Stimulated activated CD4-positive, alpha-beta T cell treated with anti-CD3 and anti-CD28 coated beads, Interleukin-4, amount 100 ng/mL, for 24 hours (primary cell): ENCODE results near the gene TNFSF9.
"Not testable (repeated sequence)": the region's sequence is repeated elsewhere in the genome, so short reads cannot be mapped to it uniquely, and the experiment has no call there.

ENCODE experiments used
- DNase-seq: peaks from one replicate; pipeline ENCODE4 v3.0.0-alpha.2; 2020

TNFSF9 gene

DNA sequence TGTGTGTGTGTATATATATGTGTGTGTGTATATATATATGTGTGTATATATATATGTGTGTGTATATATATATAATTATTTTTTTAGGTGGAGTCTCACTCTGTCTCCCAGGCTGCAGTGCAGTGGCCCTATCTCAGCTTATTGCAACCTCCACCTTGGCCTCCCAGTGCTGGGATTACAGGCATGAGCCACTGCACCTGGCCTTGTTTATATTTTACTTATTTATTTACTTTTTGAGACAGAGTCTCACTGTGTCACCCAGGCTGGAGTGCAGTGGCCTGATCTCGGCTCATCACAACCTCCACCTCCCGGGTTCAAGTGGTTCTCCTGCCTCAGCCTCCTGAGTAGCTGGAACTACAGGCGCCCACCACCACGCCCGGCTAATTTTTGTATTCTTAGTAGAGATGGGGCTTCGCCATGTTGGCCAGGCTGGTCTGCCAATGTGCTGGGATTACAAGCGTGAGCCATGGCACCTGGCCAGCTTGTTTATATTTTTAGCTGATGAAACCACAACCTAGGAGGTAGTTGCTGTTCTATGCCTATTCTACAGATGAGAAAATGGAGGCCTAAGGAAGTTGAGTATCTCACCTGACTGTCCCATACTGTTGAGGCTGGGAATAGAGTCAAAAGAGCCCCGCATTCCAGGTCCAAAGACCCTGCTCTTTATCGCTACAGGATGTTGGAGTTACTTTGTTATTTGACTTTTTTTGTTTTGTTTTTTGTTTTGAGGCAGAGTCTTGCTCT lies 22.6 kb upstream of the TNFSF9 start:
- DNase-seq: not testable (repeated sequence)

DNA sequence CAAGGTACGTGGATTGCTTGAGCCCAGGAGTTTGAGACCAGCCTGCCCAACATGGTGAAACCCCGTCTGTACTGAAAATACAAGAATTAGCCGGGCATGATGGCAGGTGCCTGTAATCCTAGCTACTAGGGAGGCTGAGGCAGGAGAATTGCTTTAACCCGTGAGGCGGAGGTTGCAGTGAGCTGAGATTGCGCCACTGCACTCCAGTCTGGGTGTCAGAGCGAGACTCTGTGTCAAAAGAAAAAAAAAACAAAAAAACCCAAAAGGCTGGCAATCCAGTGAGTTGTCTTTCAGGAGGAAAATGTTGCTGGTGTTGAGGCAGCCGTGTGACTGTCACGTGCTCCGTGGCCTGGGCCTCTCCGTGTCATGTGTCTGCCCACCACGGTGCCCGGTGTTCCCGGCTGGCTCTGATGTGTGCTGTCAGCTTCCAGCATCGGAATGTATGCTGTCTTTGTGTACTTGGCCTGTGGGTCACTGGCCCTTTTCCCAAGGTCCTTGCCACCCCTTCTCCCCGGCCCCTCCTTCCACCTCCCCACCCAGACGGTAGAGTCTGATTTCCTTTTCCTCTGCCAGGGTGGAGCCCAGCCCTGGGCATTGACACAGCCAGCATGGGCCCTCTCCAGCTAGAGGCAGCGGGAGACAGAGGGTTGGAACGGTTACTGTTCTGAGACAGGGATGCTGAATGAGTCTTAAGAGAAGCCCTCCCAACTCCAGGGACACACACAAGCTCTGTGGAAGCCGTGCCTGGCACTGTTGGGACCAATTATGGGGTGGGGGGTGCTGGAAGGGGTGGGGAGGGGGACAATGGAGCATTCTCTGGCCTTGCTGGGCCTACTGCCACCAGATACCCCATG lies 21.5 kb upstream of the TNFSF9 start:
- no peak for DNase-seq

- no peak for DNase-seq
These were observed 20.2 kb upstream of the TNFSF9 start for GRCh38 chr19:6510618-6511017.

DNA sequence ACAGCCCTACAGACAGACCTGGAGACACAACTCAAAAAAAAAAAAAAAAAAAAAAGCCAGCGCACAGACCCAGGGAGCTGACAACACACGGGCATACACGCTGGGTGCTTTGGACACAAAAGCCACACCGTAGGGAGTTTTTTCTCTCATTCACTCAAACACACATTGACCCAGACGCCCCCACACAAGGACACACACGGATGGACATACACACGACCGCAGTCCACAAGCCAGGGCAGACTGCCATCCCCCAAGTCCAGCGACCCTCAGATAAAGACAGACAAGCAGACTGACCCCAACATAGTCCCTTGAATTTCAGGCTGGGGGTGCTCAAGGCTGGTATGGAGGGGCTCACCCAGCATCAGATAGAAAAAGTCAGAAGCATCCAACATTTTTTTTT lies 16.7 kb upstream of the TNFSF9 start:
- DNase-seq: no peak

DNA sequence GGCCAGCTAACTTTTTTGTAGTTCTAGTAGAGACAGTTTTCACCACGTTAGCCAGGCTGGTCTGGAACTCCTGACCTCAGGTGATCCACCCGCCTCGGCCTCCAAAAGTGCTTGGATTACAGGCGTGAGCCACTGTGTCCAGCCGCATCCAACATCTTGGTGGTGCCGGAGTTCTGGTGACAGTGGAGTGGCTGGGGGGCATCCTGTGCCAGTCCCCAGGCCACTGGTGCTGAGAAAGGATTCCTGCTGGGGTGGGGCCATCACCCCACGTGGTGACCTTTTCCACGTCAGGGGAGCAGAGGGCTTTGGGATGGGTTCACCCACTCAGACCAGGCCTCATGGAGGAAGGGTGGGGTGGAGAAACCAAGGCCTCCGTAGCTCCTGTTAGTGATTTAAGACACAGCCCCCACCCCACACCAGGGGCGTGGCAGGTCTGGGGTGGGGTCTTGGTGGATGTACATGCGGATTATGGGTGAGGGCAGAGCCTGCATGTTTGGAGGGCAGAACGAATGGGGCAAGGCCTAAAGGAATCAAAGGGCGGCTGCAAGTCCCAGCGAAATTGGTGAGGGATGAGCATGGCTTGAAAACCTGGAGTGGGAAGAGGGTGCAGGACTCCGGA lies 15.8 kb upstream of the TNFSF9 start:
- DNase-seq: no peak

GRCh38 chr19:6516018-6516658 lies 14.7 kb upstream of the TNFSF9 start:
- DNase-seq: peak; percentile 66

- peak; percentile 95 for DNase-seq
These were observed 14.1 kb upstream of the TNFSF9 start for GRCh38 chr19:6516659-6517291.

DNA sequence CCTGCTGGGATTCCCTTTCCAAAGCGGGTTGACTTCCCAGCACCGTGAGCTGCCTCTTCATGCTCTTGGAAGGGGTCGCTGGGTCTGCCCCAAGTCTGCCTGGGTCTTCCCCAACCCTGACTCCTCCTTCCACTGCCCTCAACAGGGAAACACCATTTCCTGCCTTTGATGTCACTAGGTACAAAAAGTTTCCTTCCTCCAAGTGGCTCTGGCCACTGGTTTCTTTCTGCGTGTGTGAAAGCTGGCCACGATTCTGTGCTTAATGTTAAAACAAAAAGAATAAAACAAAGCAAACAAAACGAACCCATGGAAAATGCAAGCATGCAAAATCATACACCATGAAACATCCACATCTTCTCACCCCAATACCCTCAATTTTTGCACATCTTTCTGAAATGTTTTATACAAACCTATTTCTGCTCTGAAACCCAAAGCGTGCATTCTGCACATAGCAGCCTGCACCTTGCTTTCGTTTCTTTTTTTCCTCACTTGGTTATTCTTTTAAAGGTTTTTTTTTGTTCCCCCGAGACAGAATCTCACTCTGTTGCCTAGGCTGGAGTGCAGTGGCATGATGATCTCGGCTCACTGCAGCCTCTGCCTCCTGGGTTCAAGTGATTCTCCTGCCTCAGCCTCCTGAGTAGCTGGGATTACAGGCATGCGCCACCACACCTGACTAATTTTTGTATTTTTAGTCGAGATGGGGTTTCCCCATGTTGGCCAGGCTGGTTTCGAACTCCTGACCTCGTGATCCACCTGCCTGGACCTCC lies 12.5 kb upstream of the TNFSF9 start:
- DNase-seq: no peak

GRCh38 chr19:6519289-6519688 lies 11.5 kb upstream of the TNFSF9 start:
- DNase-seq: no peak

DNA sequence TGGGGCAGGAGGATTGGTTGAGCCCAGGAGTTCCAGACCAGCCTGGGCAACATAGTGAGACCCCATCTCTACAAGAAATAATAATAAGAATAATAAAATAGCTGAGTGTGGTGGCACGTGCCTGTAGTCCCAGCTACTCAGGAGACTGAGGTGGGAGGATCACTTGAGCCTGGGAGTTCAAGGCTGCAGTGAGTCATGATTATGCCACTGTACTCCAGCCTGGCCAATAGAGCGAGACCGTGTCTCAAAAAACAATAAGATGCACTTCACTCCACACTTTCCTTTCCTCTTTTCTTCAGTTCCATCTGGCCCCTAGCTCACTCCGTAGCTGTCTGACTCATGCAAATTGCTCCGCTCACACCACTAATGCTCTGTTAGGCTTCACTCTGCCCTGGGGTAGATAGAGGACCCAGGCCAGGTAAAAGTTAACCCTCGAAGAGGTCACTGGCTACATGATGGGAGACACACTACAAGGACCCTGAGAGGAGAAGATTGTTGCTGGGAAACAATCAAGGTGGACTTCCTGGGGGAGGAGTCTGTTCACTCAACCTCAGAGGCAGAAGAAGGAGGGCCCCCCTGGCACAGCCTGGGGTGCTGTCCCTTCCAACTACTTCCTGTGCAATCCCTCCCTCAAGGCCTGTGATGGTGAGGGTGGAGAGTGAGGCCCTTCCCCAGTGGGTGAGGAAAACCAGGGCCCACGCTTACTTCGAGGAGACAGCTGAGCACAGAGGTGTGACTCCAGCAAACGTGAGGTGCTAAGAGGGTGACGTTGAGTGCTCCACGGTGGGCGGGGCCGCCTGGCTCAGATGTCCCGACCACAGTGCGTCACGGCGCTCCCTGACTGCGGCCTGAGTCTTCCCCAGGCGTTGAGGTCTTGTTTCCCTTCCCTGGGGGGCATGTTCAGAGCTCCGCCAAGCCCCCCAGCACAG lies 8.8 kb upstream of the TNFSF9 start:
- peak; percentile 54 for DNase-seq

DNA sequence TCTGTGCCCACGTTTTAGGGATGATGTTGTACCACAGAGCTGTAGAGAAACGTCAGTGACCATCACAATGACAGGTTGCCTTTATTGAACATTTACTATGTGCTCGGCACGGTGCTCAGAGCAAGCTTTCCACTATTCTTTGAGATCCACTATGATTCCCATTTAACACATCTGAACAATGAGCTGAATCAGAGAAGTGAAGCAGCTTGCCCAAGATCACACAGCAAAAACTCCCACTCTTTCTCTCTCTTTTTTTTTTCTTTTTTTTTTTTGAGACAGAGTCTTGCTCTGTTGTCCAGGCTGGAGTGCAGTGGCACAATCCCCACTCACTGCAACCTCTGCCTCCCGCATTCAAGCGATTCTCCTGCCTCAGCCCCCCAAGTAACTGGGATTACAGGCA lies 8.1 kb upstream of the TNFSF9 start:
- no peak for DNase-seq

- DNase-seq: no peak
These were observed 6.5 kb upstream of the TNFSF9 start for GRCh38 chr19:6524311-6524710.

- DNase-seq: no peak
These were observed 2.8 kb upstream of the TNFSF9 start for GRCh38 chr19:6527893-6528543.

- no peak for DNase-seq
These were observed 2.2 kb upstream of the TNFSF9 start for GRCh38 chr19:6528544-6529121.

DNA sequence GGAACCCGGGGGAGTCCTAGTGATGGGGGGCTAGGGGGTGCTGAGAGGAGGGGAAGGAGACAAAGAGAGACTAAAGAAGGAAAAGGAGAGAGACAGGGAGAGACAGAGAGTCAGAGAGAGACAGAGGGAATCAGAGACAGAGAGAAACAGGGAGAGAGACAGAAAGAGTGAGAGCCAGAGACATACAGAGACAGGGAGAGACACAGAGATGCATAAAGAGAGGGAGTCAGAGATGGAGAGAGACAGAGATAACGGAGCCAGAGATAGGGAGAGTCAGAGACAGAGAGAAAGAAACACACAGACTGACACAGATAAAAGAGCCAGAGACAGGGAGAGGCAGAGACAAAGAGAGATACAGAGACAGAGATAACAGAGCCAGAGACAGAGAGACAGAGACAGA lies 1.5 kb upstream of the TNFSF9 start:
- no peak for DNase-seq

- no peak for DNase-seq
These were observed 865 bp upstream of the TNFSF9 start for GRCh38 chr19:6529937-6530385.

- no peak for DNase-seq
These were observed 533 bp downstream of the TNFSF9 start for GRCh38 chr19:6531163-6531955.

DNA sequence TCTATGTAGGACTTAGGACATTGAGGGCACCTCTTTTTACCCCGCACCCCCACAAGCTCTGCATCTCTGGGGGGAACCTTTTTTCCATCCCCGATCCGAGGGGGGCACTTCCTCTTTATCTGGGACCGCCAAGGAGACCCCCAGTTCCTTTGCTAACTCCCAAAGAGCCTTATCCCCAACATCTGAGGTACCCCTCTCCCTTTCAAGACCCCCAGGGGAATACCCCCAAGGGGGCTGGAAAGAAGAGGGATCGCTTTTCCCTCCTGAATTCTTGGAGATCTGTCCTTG lies 1.1 kb downstream of the TNFSF9 start:
- DNase-seq: no peak
